H9 (cell line): Measurements from ENCODE around the gene TEX261. TPM values are rescaled to one million over a fixed set of nuclear protein-coding genes. Genes with fewer than 3 reads are reported as not detected.

Experiments used
- DNase-seq: peaks from one replicate; pipeline ENCODE4 v3.0.0-alpha.2; 2017
- H2AFZ ChIP-seq: one replicate; pipeline ENCODE4 v1.6.1; 2013; ENCODE audit warnings: mild to moderate bottlenecking, low read length, control low read depth, moderate library complexity
- H2AK5ac ChIP-seq: 2 replicates; pipeline ENCODE4 v1.6.1; 2013; ENCODE audit warnings: low read length, control low read depth, mixed read lengths; ENCODE audit not compliant: insufficient read length
- H2BK120ac ChIP-seq: one replicate; pipeline ENCODE4 v1.6.1; 2013; ENCODE audit warnings: low read depth, mild to moderate bottlenecking, low read length, control low read depth, inconsistent platforms; ENCODE audit not compliant: poor library complexity, severe bottlenecking
- H2BK12ac ChIP-seq: 2 replicates; pipeline ENCODE4 v1.6.1; 2013; ENCODE audit warnings: low read length, control low read depth, mixed read lengths, low read depth; ENCODE audit not compliant: insufficient read length
- H2BK15ac ChIP-seq: 2 replicates; pipeline ENCODE4 v1.6.1; 2013; ENCODE audit warnings: low read depth, low read length, control low read depth
- H2BK20ac ChIP-seq: one replicate; pipeline ENCODE4 v1.6.1; 2013; ENCODE audit warnings: low read depth, mild to moderate bottlenecking, low read length, control low read depth, inconsistent platforms; ENCODE audit not compliant: poor library complexity, severe bottlenecking
- H2BK5ac ChIP-seq: 2 replicates; pipeline ENCODE4 v1.6.1; 2013; ENCODE audit warnings: low read length, control low read depth, mixed read lengths; ENCODE audit not compliant: insufficient read length
- H3K14ac ChIP-seq: 2 replicates; pipeline ENCODE4 v1.6.1; 2013; ENCODE audit warnings: low read length, control low read depth; ENCODE audit not compliant: insufficient read depth
- H3K18ac ChIP-seq: 2 replicates; pipeline ENCODE4 v1.6.1; 2013; ENCODE audit warnings: low read depth, mild to moderate bottlenecking, mixed read lengths, low read length, control low read depth; ENCODE audit not compliant: insufficient read length
- H3K23ac ChIP-seq: 2 replicates; pipeline ENCODE4 v1.6.1; 2013; ENCODE audit warnings: low read length, control low read depth, mixed read lengths, low read depth; ENCODE audit not compliant: insufficient read length
- H3K23me2 ChIP-seq: 2 replicates; pipeline ENCODE4 v1.6.1; 2013; ENCODE audit warnings: low read depth, mild to moderate bottlenecking, mixed read lengths, low read length, control low read depth; ENCODE audit not compliant: insufficient read length, poor library complexity, severe bottlenecking
- H3K27ac ChIP-seq: 2 replicates; pipeline ENCODE4 v1.5.1; 2013; ENCODE audit warnings: low read length, control low read depth, mixed read lengths, low read depth; ENCODE audit not compliant: insufficient read length
- H3K27me3 ChIP-seq: 2 replicates; pipeline ENCODE4 v1.6.1; 2013; ENCODE audit warnings: low read length, control low read depth, inconsistent platforms; ENCODE audit not compliant: insufficient read depth
- H3K4ac ChIP-seq: 2 replicates; pipeline ENCODE4 v1.6.1; 2013; ENCODE audit warnings: low read depth, mild to moderate bottlenecking, control low read depth, inconsistent platforms, low read length, moderate library complexity
- H3K4me1 ChIP-seq: 2 replicates; pipeline ENCODE4 v1.6.1; 2013; ENCODE audit warnings: low read length, control low read depth, inconsistent platforms; ENCODE audit not compliant: insufficient read depth
- H3K4me2 ChIP-seq: 2 replicates; pipeline ENCODE4 v1.6.1; 2013; ENCODE audit warnings: low read length, control low read depth, mixed read lengths; ENCODE audit not compliant: insufficient read length, insufficient read depth
- H3K56ac ChIP-seq: 2 replicates; pipeline ENCODE4 v1.6.1; 2013; ENCODE audit warnings: low read depth, mild to moderate bottlenecking, mixed read lengths, low read length, control low read depth; ENCODE audit not compliant: insufficient read length
- H3K79me1 ChIP-seq: 2 replicates; pipeline ENCODE4 v1.6.1; 2013; ENCODE audit warnings: low read depth, mild to moderate bottlenecking, moderate library complexity, low read length, control low read depth, inconsistent platforms; ENCODE audit not compliant: insufficient read depth, poor library complexity, severe bottlenecking
- H3K79me2 ChIP-seq: 2 replicates; pipeline ENCODE4 v1.6.1; 2013; ENCODE audit warnings: low read length, control low read depth, inconsistent platforms; ENCODE audit not compliant: insufficient read depth
- H3K9ac ChIP-seq: 2 replicates; pipeline ENCODE4 v1.6.1; 2013; ENCODE audit warnings: low read length, control low read depth, mixed read lengths; ENCODE audit not compliant: insufficient read length; ENCODE audit errors: extremely low read depth
- H3K9me3 ChIP-seq: one replicate; pipeline ENCODE4 v1.6.1; 2013; ENCODE audit warnings: low read depth, low read length, inconsistent platforms; ENCODE audit not compliant: control insufficient read depth
- H3T11ph ChIP-seq: one replicate; pipeline ENCODE4 v1.6.1; 2013; ENCODE audit warnings: mild to moderate bottlenecking, low read length, control low read depth, inconsistent platforms
- H4K20me1 ChIP-seq: one replicate; pipeline ENCODE4 v1.6.1; 2013; ENCODE audit not compliant: control insufficient read depth, insufficient read length, insufficient read depth
- H4K5ac ChIP-seq: 2 replicates; pipeline ENCODE4 v1.6.1; 2013; ENCODE audit warnings: low read depth, mild to moderate bottlenecking, mixed read lengths, low read length, control low read depth; ENCODE audit not compliant: insufficient read length
- H4K8ac ChIP-seq: replicated peaks from 2 replicates; pipeline ENCODE4 v1.6.1; 2013; ENCODE audit warnings: low read length, control low read depth, mixed read lengths, low read depth; ENCODE audit not compliant: insufficient read length
- H4K91ac ChIP-seq: 2 replicates; pipeline ENCODE4 v1.6.1; 2013; ENCODE audit warnings: low read depth, mild to moderate bottlenecking, moderate library complexity, mixed read lengths, low read length, control low read depth; ENCODE audit not compliant: insufficient read length
- H3K27ac Mint-ChIP-seq, 3 experiments: 2 replicates in 2 of 3; 3 replicates in 1 of 3; pipeline ENCODE4 v1.8.0; 2020 to 2021; ENCODE audit warnings: mixed read lengths in 3 of 3, mild to moderate bottlenecking in 1 of 3, moderate library complexity in 1 of 3
- H3K27me3 Mint-ChIP-seq: 2 replicates; pipeline ENCODE4 v1.8.0; 2021; ENCODE audit warnings: low read depth, mild to moderate bottlenecking, moderate library complexity, mixed read lengths
- H3K36me3 Mint-ChIP-seq, 3 experiments: 2 replicates in 2 of 3; 3 replicates in 1 of 3; pipeline ENCODE4 v1.8.0; 2020 to 2021; ENCODE audit warnings: low read depth in 3 of 3, mixed read lengths in 3 of 3; ENCODE audit not compliant: insufficient read depth in 1 of 3
- H3K4me1 Mint-ChIP-seq, 2 experiments: 2 replicates each; pipeline ENCODE4 v1.8.0; 2020; ENCODE audit warnings: mixed read lengths in 2 of 2
- H3K4me3 Mint-ChIP-seq, 2 experiments: 2 replicates in 1 of 2; 3 replicates in 1 of 2; pipeline ENCODE4 v1.8.0; 2020 to 2021; ENCODE audit warnings: mild to moderate bottlenecking in 2 of 2, mixed read lengths in 2 of 2, moderate library complexity in 1 of 2
- H3K9me3 Mint-ChIP-seq, 2 experiments: 2 replicates in 1 of 2; 3 replicates in 1 of 2; pipeline ENCODE4 v1.8.0; 2020; ENCODE audit warnings: mild to moderate bottlenecking in 2 of 2, mixed read lengths in 2 of 2, moderate library complexity in 1 of 2
- WGBS: extraction: QIAGEN DNeasy Blood & Tissue Kit; methylation state at CpG from one replicate; pipeline ENCODE4 v1.1.7; 2013; ENCODE audit warnings: missing lambda C conversion rate, low lambda C conversion rate, mixed read lengths; ENCODE audit not compliant: insufficient read length; ENCODE audit errors: extremely low coverage; 5-methylcytosine and 5-hydroxymethylcytosine counted together
- total RNA-seq: library from RNA; stranded (reverse); gene quantifications from 2 replicates; pipeline ENCODE4 v1.2.1, GENCODE V29; 2021
- TF ChIP-seq, protein P1 (sequence below): fragments of 200-600 bp; sonication (generic); conservative IDR thresholded peaks from 3 replicates; pipeline ENCODE4 v1.8.0; 2021; ENCODE audit warnings: antibody characterized with exemption, mild to moderate bottlenecking

The TEX261 gene
- total RNA-seq, 1 experiment from 2014 or later: 19.2 TPM

DNA sequence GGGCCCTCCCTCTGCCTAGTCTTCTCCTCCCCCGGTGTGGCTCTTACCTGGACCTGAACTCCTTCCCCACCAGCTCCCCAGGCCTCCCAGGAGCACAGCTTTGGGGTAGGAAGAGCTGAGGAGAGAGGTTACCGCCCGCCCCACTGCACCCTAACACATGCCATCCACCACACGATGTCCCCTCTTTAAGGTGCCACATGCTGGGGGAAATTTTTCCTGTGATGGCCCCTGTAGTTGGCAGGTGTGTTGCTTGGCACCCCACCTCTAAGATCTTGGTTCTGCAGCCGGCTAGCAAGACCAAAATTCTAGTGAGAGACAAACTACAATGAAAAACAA, 6.9 kb upstream of the TEX261 start:
- no CpG with 5 or more reads among the region's 5 CpGs for WGBS
- no peak overlapping the region for H3T11ph ChIP-seq
- no peak overlapping the region for H4K5ac ChIP-seq
- no peak overlapping the region for H2AK5ac ChIP-seq
- H2BK5ac ChIP-seq: no peak overlapping the region
- no peak overlapping the region for H3K56ac ChIP-seq
- H4K91ac ChIP-seq: no peak overlapping the region
- H3K9me3 ChIP-seq: no peaks in the 10 kb centered on the region
- H3K4me3 Mint-ChIP-seq: peak overlapping the region in 1 of 2 experiments; percentile 62; a peak in 2 of 5 replicates
- peaks cover 15 to 20% of the 10 kb centered on the region in 2 experiments for H3K4me1 Mint-ChIP-seq
- no peak overlapping the region; a peak in 1 of 7 replicates for H3K27ac Mint-ChIP-seq
- H2BK15ac ChIP-seq: no peak overlapping the region
- H2BK120ac ChIP-seq: no peak overlapping the region
- no peak overlapping the region for H2AFZ ChIP-seq
- H3K36me3 Mint-ChIP-seq: no peaks in the 10 kb centered on the region
- H3K18ac ChIP-seq: no peak overlapping the region
- no peak overlapping the region for H3K27ac ChIP-seq
- no peaks in the 10 kb centered on the region for H3K79me2 ChIP-seq
- H2BK20ac ChIP-seq: no peak overlapping the region
- H3K23ac ChIP-seq: no peak overlapping the region
- H4K8ac ChIP-seq: no peak overlapping the region
- peaks cover 8% of the 10 kb centered on the region; the same call in 1 of the 2 replicates for H3K4me1 ChIP-seq
- H3K4me2 ChIP-seq: no peak overlapping the region
- no peaks in the 10 kb centered on the region for H3K27me3 ChIP-seq
- no peak for DNase-seq
- H3K4ac ChIP-seq: no peak overlapping the region
- no peaks in the 10 kb centered on the region for H3K79me1 ChIP-seq
- no peak overlapping the region for H3K9ac ChIP-seq
- H3K14ac ChIP-seq: no peak overlapping the region
- no peak overlapping the region for H2BK12ac ChIP-seq
- peaks cover 42% of the 10 kb centered on the region for H3K27me3 Mint-ChIP-seq
- H3K9me3 Mint-ChIP-seq: no peaks in the 10 kb centered on the region
- H3K23me2 ChIP-seq: peaks cover 7% of the 10 kb centered on the region
- TF ChIP-seq, protein P1, sequence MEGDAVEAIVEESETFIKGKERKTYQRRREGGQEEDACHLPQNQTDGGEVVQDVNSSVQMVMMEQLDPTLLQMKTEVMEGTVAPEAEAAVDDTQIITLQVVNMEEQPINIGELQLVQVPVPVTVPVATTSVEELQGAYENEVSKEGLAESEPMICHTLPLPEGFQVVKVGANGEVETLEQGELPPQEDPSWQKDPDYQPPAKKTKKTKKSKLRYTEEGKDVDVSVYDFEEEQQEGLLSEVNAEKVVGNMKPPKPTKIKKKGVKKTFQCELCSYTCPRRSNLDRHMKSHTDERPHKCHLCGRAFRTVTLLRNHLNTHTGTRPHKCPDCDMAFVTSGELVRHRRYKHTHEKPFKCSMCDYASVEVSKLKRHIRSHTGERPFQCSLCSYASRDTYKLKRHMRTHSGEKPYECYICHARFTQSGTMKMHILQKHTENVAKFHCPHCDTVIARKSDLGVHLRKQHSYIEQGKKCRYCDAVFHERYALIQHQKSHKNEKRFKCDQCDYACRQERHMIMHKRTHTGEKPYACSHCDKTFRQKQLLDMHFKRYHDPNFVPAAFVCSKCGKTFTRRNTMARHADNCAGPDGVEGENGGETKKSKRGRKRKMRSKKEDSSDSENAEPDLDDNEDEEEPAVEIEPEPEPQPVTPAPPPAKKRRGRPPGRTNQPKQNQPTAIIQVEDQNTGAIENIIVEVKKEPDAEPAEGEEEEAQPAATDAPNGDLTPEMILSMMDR: no peak
- H4K20me1 ChIP-seq: no peaks in the 10 kb centered on the region
